HEK293T (cell line): ENCODE data around the gene PGGHG.

Experiments used
- CTCF ChIA-PET: fragments of 350-600 bp; formaldehyde crosslinking; extraction: SDS; loops from one replicate; lab custom pipeline; 2021; ENCODE audit warnings: antibody characterized with exemption, inconsistent platforms; lab: Yijun Ruan, JAX
- POLR2A ChIA-PET: fragments of 350-600 bp; formaldehyde crosslinking; extraction: SDS; loops from one replicate; lab custom pipeline; 2020; ENCODE audit warnings: antibody characterized with exemption, inconsistent platforms; lab: Yijun Ruan, JAX
- DNase-seq: peaks from one replicate; pipeline ENCODE4 v3.0.0; 2012; ENCODE audit warnings: mixed read lengths; ENCODE audit errors: extremely low spot score
- ARNT ChIP-seq: fragments of 450-650 bp; IDR thresholded peaks from 2 replicates; pipeline ENCODE4 v1.6.1; 2017; ENCODE audit warnings: mild to moderate bottlenecking
- BHLHE40 ChIP-seq: fragments of 450-650 bp; IDR thresholded peaks from 2 replicates; pipeline ENCODE4 v1.6.1; 2016; ENCODE audit warnings: mild to moderate bottlenecking, moderate library complexity, borderline replicate concordance
- CTBP1 ChIP-seq: fragments of 450-650 bp; IDR thresholded peaks from 2 replicates; pipeline ENCODE4 v1.6.1; 2016; ENCODE audit warnings: borderline replicate concordance
- ELF4 ChIP-seq: fragments of 450-650 bp; IDR thresholded peaks from 2 replicates; pipeline ENCODE4 v1.6.1; 2017; ENCODE audit warnings: antibody characterized with exemption
- FOXA1 ChIP-seq: fragments of 450-650 bp; IDR thresholded peaks from 2 replicates; pipeline ENCODE4 v1.6.1; 2016; ENCODE audit warnings: mild to moderate bottlenecking
- FOXK2 ChIP-seq: fragments of 450-650 bp; IDR thresholded peaks from 2 replicates; pipeline ENCODE4 v1.6.1; 2016; ENCODE audit warnings: mild to moderate bottlenecking
- FOXM1 ChIP-seq: fragments of 450-650 bp; IDR thresholded peaks from 2 replicates; pipeline ENCODE4 v1.6.1; 2017; ENCODE audit warnings: mild to moderate bottlenecking, borderline replicate concordance
- HDGF ChIP-seq: fragments of 450-650 bp; IDR thresholded peaks from 2 replicates; pipeline ENCODE4 v1.6.1; 2017; ENCODE audit warnings: antibody characterized with exemption, borderline replicate concordance
- L3MBTL2 ChIP-seq: fragments of 450-650 bp; conservative IDR thresholded peaks from 2 replicates; pipeline ENCODE4 v1.6.1; 2016; ENCODE audit warnings: mild to moderate bottlenecking
- LEF1 ChIP-seq: fragments of 450-650 bp; IDR thresholded peaks from 2 replicates; pipeline ENCODE4 v1.6.1; 2017; ENCODE audit warnings: mild to moderate bottlenecking, borderline replicate concordance
- NFRKB ChIP-seq: fragments of 450-650 bp; IDR thresholded peaks from 2 replicates; pipeline ENCODE4 v1.6.1; 2016; ENCODE audit warnings: mild to moderate bottlenecking, moderate library complexity
- SP1 ChIP-seq: fragments of 450-650 bp; IDR thresholded peaks from 2 replicates; pipeline ENCODE4 v1.6.1; 2017
- SUZ12 ChIP-seq: fragments of 450-650 bp; IDR thresholded peaks from 2 replicates; pipeline ENCODE4 v1.6.1; 2016; ENCODE audit warnings: mild to moderate bottlenecking
- TARDBP ChIP-seq: fragments of 450-650 bp; IDR thresholded peaks from 2 replicates; pipeline ENCODE4 v1.6.1; 2016
- ZNF384 ChIP-seq: fragments of 450-650 bp; IDR thresholded peaks from 2 replicates; pipeline ENCODE4 v1.6.1; 2016
- TF ChIP-seq, protein P1 (sequence below): fragments of 450-650 bp; IDR thresholded peaks from 2 replicates; pipeline ENCODE4 v1.6.1; 2016

The PGGHG gene

DNA sequence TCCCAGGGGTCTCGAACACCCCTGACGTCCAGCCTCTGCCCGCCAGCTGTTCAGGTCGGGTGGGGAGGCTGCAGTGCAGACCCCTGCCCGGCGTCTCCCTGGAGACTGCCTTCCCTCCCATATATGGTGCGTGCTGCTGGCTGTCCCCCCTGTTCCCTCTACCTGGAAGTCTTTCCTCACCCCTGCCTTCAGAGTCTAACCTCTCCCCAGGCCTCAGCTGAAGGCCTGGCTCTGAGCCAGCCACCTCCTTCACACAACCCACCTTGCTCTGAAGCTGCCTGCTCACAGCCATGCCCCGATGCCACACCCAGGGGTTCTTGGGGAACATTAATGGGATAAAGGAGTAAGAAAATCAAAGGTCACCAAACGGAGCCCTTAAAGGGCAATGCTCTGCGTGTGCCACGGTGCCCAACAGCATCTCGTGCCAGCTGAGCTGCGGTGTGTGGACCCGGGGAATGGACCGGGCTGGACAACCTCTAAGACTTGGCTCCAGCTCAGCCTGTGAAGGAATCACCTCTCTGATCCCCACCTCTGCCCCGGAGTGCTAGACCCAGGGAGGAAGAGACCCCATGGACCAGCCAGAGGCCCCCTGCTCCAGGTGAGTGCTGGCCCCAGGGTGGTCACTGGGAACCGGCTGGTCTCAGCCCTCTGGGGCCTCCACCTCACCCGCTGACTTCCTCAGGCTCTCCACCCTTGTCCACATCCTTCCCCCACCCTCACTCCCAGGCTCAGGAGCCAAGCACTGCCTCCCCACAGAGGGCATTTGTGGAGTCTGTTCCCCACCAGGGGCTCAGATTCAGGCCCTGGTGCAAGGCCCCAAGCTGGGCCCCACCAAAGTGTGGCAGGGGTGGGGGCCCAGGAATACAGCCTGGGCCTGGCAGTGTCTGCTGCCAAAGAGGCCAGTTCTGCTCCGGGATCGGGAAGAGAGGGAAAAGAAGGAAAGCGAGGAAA, 10.7 kb upstream of the PGGHG start, which contains the start of gene NLRP6:
Gene NLRP6 (plus strand): TSS at position 407 of the 951 bp plus-strand sequence. CDS start 163 bp downstream, at position 570.
- DNase-seq = no peak
- TF ChIP-seq L3MBTL2 = no peak
- no peak for TF ChIP-seq ELF4
- no peak for TF ChIP-seq HDGF
- no peak for TF ChIP-seq SUZ12
- TF ChIP-seq FOXM1 = no peak
- no peak for TF ChIP-seq NFRKB
- TF ChIP-seq FOXA1 = no peak
- ChIA-PET CTCF (interaction anchor here (0.7 kb wide), 1 partner anchor 28 kb away, joined by 3 read pairs; no protein-coding TSS in a partner anchor), POLR2A (no interaction called here)

DNA sequence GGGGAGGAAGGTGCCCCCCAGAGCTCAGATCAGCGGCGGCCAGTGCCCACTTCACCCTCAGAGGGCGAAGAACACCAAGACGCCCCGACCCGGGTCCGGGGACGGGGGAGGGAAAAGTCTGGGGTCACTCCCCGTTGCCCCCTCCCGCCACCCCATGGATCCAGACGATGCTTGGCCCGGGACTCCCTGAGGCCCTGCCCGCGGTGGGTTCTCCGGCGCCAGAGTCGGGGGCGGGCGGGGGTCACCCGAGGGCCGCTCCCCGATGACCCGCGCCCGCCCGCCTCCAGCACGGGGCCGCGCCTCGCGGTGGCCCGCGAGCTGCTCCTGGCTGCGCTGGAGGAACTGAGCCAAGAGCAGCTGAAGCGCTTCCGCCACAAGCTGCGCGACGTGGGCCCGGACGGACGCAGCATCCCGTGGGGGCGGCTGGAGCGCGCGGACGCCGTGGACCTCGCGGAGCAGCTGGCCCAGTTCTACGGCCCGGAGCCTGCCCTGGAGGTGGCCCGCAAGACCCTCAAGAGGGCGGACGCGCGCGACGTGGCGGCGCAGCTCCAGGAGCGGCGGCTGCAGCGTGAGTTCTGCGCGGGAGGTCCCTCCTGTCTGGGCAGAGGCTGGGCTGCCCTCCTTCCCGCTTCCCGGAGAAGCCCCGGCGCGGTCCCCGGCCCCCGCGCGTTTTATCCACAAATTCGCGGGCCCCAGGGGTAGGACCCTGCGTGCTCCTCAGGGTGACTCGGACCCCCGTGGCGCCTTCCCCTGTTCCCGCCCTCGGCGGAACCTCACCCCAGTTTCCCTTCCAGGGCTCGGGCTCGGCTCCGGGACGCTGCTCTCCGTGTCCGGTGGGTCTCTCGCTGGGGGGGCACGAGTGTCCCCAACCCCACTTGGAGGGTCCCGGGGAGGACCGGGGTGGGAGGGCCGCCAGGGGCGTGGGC, 9.6 kb upstream of the PGGHG start:
- CTCF ChIA-PET = no interaction called here
- POLR2A ChIA-PET = no interaction called here
- DNase-seq = no peak
- TF ChIP-seq ARNT = no peak
- TF ChIP-seq ELF4 = no peak
- no peak for TF ChIP-seq SP1
- TF ChIP-seq NFRKB = no peak
- TF ChIP-seq CTBP1 = no peak
- TF ChIP-seq TARDBP = no peak

DNA sequence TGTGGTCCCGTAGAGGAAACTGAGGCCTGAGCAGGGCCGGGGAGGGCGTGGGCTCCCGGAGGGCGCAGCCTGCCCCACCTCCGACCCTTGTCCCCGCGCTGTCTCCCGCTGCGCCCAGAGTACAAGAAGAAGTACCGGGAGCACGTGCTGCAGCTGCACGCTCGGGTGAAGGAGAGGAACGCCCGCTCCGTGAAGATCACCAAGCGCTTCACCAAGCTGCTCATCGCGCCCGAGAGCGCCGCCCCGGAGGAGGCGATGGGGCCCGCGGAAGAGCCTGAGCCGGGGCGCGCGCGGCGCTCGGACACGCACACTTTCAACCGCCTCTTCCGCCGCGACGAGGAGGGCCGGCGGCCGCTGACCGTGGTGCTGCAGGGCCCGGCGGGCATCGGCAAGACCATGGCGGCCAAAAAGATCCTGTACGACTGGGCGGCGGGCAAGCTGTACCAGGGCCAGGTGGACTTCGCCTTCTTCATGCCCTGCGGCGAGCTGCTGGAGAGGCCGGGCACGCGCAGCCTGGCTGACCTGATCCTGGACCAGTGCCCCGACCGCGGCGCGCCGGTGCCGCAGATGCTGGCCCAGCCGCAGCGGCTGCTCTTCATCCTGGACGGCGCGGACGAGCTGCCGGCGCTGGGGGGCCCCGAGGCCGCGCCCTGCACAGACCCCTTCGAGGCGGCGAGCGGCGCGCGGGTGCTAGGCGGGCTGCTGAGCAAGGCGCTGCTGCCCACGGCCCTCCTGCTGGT, 8.8 kb upstream of the PGGHG start:
- DNase-seq = no peak
- POLR2A ChIA-PET = no interaction called here
- CTCF ChIA-PET = no interaction called here
- no peak for TF ChIP-seq ZNF384
- no peak for TF ChIP-seq ELF4
- no peak for TF ChIP-seq CTBP1
- no peak for TF ChIP-seq L3MBTL2
- TF ChIP-seq HDGF = no peak
- no peak for TF ChIP-seq BHLHE40
- TF ChIP-seq NFRKB = no peak
- TF ChIP-seq LEF1 = no peak
- TF ChIP-seq FOXA1 = no peak
- no peak for TF ChIP-seq SP1
- TF ChIP-seq FOXK2 = no peak
- no peak for TF ChIP-seq SUZ12
- TF ChIP-seq TARDBP = no peak
- no peak for TF ChIP-seq FOXM1
- TF ChIP-seq, protein P1, sequence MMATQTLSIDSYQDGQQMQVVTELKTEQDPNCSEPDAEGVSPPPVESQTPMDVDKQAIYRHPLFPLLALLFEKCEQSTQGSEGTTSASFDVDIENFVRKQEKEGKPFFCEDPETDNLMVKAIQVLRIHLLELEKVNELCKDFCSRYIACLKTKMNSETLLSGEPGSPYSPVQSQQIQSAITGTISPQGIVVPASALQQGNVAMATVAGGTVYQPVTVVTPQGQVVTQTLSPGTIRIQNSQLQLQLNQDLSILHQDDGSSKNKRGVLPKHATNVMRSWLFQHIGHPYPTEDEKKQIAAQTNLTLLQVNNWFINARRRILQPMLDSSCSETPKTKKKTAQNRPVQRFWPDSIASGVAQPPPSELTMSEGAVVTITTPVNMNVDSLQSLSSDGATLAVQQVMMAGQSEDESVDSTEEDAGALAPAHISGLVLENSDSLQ = no peak
- no peak for TF ChIP-seq ARNT

DNA sequence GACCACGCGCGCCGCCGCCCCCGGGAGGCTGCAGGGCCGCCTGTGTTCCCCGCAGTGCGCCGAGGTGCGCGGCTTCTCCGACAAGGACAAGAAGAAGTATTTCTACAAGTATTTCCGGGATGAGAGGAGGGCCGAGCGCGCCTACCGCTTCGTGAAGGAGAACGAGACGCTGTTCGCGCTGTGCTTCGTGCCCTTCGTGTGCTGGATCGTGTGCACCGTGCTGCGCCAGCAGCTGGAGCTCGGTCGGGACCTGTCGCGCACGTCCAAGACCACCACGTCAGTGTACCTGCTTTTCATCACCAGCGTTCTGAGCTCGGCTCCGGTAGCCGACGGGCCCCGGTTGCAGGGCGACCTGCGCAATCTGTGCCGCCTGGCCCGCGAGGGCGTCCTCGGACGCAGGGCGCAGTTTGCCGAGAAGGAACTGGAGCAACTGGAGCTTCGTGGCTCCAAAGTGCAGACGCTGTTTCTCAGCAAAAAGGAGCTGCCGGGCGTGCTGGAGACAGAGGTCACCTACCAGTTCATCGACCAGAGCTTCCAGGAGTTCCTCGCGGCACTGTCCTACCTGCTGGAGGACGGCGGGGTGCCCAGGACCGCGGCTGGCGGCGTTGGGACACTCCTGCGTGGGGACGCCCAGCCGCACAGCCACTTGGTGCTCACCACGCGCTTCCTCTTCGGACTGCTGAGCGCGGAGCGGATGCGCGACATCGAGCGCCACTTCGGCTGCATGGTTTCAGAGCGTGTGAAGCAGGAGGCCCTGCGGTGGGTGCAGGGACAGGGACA, 8.0 kb upstream of the PGGHG start:
- ChIA-PET POLR2A (no interaction called here), CTCF (no interaction called here)
- TF ChIP-seq ELF4 (no peak), L3MBTL2 (no peak), SP1 (no peak), SUZ12 (no peak), ARNT (no peak), FOXK2 (no peak), CTBP1 (no peak), ZNF384 (no peak), FOXA1 (no peak), HDGF (no peak), NFRKB (no peak), BHLHE40 (no peak), TARDBP (no peak), FOXM1 (no peak), LEF1 (no peak)
- TF ChIP-seq, protein P1 = no peak
- no peak for DNase-seq

DNA sequence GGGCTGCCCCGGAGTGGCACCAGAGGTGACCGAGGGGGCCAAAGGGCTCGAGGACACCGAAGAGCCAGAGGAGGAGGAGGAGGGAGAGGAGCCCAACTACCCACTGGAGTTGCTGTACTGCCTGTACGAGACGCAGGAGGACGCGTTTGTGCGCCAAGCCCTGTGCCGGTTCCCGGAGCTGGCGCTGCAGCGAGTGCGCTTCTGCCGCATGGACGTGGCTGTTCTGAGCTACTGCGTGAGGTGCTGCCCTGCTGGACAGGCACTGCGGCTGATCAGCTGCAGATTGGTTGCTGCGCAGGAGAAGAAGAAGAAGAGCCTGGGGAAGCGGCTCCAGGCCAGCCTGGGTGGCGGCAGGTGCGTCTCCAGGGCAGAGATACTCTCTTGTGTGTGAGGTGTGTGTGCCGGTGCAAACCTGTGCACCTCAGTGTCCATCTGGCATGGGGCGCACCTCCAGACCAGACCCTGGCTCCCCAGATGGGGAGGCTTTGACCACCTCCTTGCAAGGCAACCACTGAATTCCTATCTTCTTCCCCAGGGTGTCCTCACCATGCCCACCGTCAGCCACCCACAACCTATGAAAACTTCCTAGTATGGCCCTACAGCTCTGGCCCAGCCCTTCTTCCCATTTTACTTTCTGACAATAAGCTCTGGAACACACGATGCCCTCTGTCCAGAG, 7.3 kb upstream of the PGGHG start:
- CTCF ChIA-PET = no interaction called here
- POLR2A ChIA-PET = no interaction called here
- TF ChIP-seq FOXM1 (no peak), ELF4 (no peak), FOXA1 (no peak), FOXK2 (no peak), NFRKB (no peak), SP1 (no peak), ARNT (no peak), BHLHE40 (no peak), ZNF384 (no peak), HDGF (no peak), CTBP1 (no peak)
- TF ChIP-seq, protein P1 = no peak
- DNase-seq = no peak
